ENCODE data around the gene CCNB2. TPM values are rescaled to one million over a fixed set of nuclear protein-coding genes. Genes with fewer than 3 reads are reported as not detected.

The CCNB2 gene
- total and polyA plus RNA-seq, 7 donors, result 0.12 to 0.25 (median 0.17) TPM; not detected in 2

- H3K27ac ChIP-seq, result no peak overlapping the region
- intact Hi-C loops (cut with DNase I), result no loop called here
- H3K27me3 ChIP-seq (ENCODE audit: insufficient read depth in 3 of 3, low read length in 2 of 3), result no peaks in the 10 kb centered on the region
- no peak overlapping the region for H3K4me3 ChIP-seq
- peaks cover 6 to 90% of the 10 kb centered on the region in 2 donors for H3K36me3 ChIP-seq (ENCODE audit: insufficient read depth in 1 of 2, low read depth in 1 of 2)
- 87 to 93% (median 88%) methylated on average over 1 of the region's 1 CpG for WGBS, 3 donors
- ATAC-seq (no peak), DNase-seq (no peak)
- H3K4me1 ChIP-seq, result no peaks in the 10 kb centered on the region
- no peaks in the 10 kb centered on the region for H3K9me3 ChIP-seq
- TF ChIP-seq, protein P1, sequence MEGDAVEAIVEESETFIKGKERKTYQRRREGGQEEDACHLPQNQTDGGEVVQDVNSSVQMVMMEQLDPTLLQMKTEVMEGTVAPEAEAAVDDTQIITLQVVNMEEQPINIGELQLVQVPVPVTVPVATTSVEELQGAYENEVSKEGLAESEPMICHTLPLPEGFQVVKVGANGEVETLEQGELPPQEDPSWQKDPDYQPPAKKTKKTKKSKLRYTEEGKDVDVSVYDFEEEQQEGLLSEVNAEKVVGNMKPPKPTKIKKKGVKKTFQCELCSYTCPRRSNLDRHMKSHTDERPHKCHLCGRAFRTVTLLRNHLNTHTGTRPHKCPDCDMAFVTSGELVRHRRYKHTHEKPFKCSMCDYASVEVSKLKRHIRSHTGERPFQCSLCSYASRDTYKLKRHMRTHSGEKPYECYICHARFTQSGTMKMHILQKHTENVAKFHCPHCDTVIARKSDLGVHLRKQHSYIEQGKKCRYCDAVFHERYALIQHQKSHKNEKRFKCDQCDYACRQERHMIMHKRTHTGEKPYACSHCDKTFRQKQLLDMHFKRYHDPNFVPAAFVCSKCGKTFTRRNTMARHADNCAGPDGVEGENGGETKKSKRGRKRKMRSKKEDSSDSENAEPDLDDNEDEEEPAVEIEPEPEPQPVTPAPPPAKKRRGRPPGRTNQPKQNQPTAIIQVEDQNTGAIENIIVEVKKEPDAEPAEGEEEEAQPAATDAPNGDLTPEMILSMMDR (IDR thresholded peaks at IDR 0.05), result no peak
Observed at GRCh38 chr15:59069430-59069829, 35.5 kb upstream of the CCNB2 start.

GRCh38 chr15:59074607-59075006 lies 30.3 kb upstream of the CCNB2 start:
- TF ChIP-seq, protein P1 (IDR thresholded peaks at IDR 0.05), result no peak
- intact Hi-C loops (cut with DNase I), result no loop called here
- no peak overlapping the region for H3K27ac ChIP-seq
- no peaks in the 10 kb centered on the region for H3K4me1 ChIP-seq
- H3K27me3 ChIP-seq (ENCODE audit: insufficient read depth in 3 of 3, low read length in 2 of 3), result no peaks in the 10 kb centered on the region
- DNase-seq (no peak), ATAC-seq (no peak)
- no peak overlapping the region for H3K4me3 ChIP-seq
- peaks cover 0 to 76% of the 10 kb centered on the region in 2 donors for H3K36me3 ChIP-seq (ENCODE audit: insufficient read depth in 1 of 2, low read depth in 1 of 2)
- 96 to 100% (median 99%) methylated on average over 1 of the region's 1 CpG for WGBS, 3 donors
- H3K9me3 ChIP-seq, result no peaks in the 10 kb centered on the region

GRCh38 chr15:59087731-59088130 lies 17.2 kb upstream of the CCNB2 start:
- Histone ChIP-seq H3K4me3 (no peak overlapping the region), H3K27ac (no peak overlapping the region), H3K36me3 (ENCODE audit: insufficient read depth in 1 of 2, low read depth in 1 of 2) (peaks cover 7 to 99% of the 10 kb centered on the region in 2 donors), H3K9me3 (no peaks in the 10 kb centered on the region), H3K27me3 (ENCODE audit: insufficient read depth in 3 of 3, low read length in 2 of 3) (no peaks in the 10 kb centered on the region), H3K4me1 (no peaks in the 10 kb centered on the region)
- DNase-seq (no peak), ATAC-seq (no peak)
- WGBS, 3 donors, result 97 to 98% (median 98%) methylated on average over 2 of the region's 2 CpGs
- TF ChIP-seq, protein P1 (IDR thresholded peaks at IDR 0.05), result no peak
- intact Hi-C loops (cut with DNase I), result no loop called here

- peaks cover 6 to 92% of the 10 kb centered on the region in 2 donors for H3K36me3 ChIP-seq (ENCODE audit: insufficient read depth in 1 of 2, low read depth in 1 of 2)
- no peaks in the 10 kb centered on the region for H3K9me3 ChIP-seq
- no peaks in the 10 kb centered on the region for H3K27me3 ChIP-seq (ENCODE audit: insufficient read depth in 3 of 3, low read length in 2 of 3)
- no peak overlapping the region for H3K4me3 ChIP-seq
- intact Hi-C loops (cut with DNase I), result loop anchor here in 1 of 2 donors (10.0 kb wide), 1 partner anchor 209 kb away; no protein-coding TSS in a partner anchor
- H3K4me1 ChIP-seq, result no peaks in the 10 kb centered on the region
- 95 to 96% (median 96%) methylated on average over 1 of the region's 1 CpG for WGBS, 3 donors
- no peak overlapping the region for H3K27ac ChIP-seq
- TF ChIP-seq, protein P1 (IDR thresholded peaks at IDR 0.05), result no peak
- DNase-seq (no peak), ATAC-seq (no peak)
Observed at GRCh38 chr15:59094077-59094476, 10.9 kb upstream of the CCNB2 start.

DNA sequence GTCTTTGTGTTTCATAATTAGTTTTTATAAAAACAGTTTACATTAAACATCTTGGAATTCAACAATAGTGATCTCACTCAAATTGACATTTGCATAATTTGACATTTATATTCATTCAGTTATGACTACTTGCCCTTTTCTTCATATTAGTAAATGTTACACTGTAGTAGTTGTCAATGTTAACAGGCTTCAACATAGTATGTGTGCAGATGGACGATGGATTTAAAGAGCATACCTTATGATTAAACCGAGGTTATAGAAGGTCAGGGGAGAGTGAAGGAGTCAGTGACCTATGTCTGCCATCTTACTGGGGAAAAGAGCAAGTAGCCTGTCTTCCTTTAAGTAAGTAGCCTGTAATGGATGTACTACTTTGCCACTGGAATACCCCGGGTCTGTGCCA lies 8.5 kb upstream of the CCNB2 start:
- TF ChIP-seq, protein P1 (IDR thresholded peaks at IDR 0.05), result no peak
- DNase-seq (no peak), ATAC-seq (no peak)
- 87 to 95% (median 90%) methylated on average over 3 of the region's 3 CpGs for WGBS, 3 donors
- intact Hi-C loops (cut with DNase I), result loop anchor here in 1 of 2 donors (10.0 kb wide), 1 partner anchor 212 kb away; no protein-coding TSS in a partner anchor
- Histone ChIP-seq H3K27me3 (ENCODE audit: insufficient read depth in 3 of 3, low read length in 2 of 3) (no peaks in the 10 kb centered on the region), H3K9me3 (no peaks in the 10 kb centered on the region), H3K4me1 (no peaks in the 10 kb centered on the region), H3K4me3 (no peak overlapping the region), H3K36me3 (ENCODE audit: insufficient read depth in 1 of 2, low read depth in 1 of 2) (peaks cover 6 to 81% of the 10 kb centered on the region in 2 donors), H3K27ac (no peak overlapping the region)
